HG03108 (cell line): Measurements from ENCODE around the gene JSRP1.

Experiments used
- ATAC-seq: cut with Tn5 transposase; IDR thresholded peaks from one replicate; pipeline ENCODE4 v1.9.1; 2021; ENCODE audit warnings: moderate library complexity; ENCODE audit not compliant: unreplicated experiment

JSRP1 gene

GRCh38 chr19:2246801-2247361, 9.3 kb downstream of the JSRP1 start:
- no peak for ATAC-seq

GRCh38 chr19:2246014-2246620, 10.1 kb downstream of the JSRP1 start:
- no peak for ATAC-seq

GRCh38 chr19:2245273-2245672, 10.9 kb downstream of the JSRP1 start:
- no peak for ATAC-seq

- no peak for ATAC-seq
Observed at GRCh38 chr19:2244486-2244885, 11.7 kb downstream of the JSRP1 start.

- no peak for ATAC-seq
Observed at GRCh38 chr19:2244125-2244411, 12.1 kb downstream of the JSRP1 start.

- ATAC-seq = no peak
Observed at GRCh38 chr19:2243274-2244124, 12.7 kb downstream of the JSRP1 start.

GRCh38 chr19:2242816-2243215, 13.4 kb downstream of the JSRP1 start:
- ATAC-seq = no peak

GRCh38 chr19:2242092-2242537, 14.1 kb downstream of the JSRP1 start:
- no peak for ATAC-seq

GRCh38 chr19:2240881-2241760, 15.1 kb downstream of the JSRP1 start:
- no peak for ATAC-seq

GRCh38 chr19:2239771-2240770, 16.1 kb downstream of the JSRP1 start:
- ATAC-seq = no peak

GRCh38 chr19:2239173-2239572, 17.0 kb downstream of the JSRP1 start:
- ATAC-seq = no peak

- no peak for ATAC-seq
Observed at GRCh38 chr19:2237869-2238153, 18.4 kb downstream of the JSRP1 start.

- ATAC-seq = no peak
Observed at GRCh38 chr19:2237051-2237868, 19.0 kb downstream of the JSRP1 start.

- peak; percentile 60 for ATAC-seq
Observed at GRCh38 chr19:2236314-2237050, 19.7 kb downstream of the JSRP1 start, which contains the start of the genes PLEKHJ1 and SF3A2. Gene PLEKHJ1 (minus strand): TSS chr19:2236329. CDS start chr19:2236248, 81 bp downstream. Gene SF3A2 (plus strand): TSS chr19:2236824. CDS start chr19:2243419, 6,595 bp downstream.

- no peak for ATAC-seq
Observed at GRCh38 chr19:2236064-2236313, 20.2 kb downstream of the JSRP1 start.

- peak; percentile 14 for ATAC-seq
Observed at GRCh38 chr19:2235381-2236063, 20.7 kb downstream of the JSRP1 start.

GRCh38 chr19:2234996-2235380, 21.2 kb downstream of the JSRP1 start:
- no peak for ATAC-seq

- ATAC-seq = no peak
Observed at GRCh38 chr19:2233601-2234280, 22.5 kb downstream of the JSRP1 start.
